HG03439 (cell line): ENCODE measurements around the gene TTC22.

Experiments used
- ATAC-seq: cut with Tn5 transposase; IDR thresholded peaks from one replicate; pipeline ENCODE4 v1.9.1; 2021; ENCODE audit warnings: mild to moderate bottlenecking, moderate library complexity; ENCODE audit not compliant: unreplicated experiment

TTC22 gene

DNA sequence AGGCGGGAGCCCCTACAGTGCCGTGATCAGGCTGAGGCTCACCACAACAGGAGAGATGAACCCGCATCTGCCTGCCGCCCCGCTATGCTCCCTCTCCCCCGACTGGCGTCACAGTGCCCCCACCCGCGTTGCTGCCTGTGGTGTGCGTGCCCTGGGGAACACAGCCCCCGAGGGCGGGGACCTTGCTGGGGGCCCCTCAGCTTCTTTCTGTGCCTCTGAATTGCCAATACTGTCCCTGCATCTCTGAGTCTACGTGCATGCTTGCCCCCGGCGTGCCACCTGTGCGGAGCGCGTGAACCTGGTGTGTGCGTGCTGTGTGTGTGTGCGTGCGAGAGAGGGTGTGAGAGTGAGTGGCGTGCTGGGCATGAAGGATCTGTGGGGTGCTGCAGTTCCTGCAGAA is 47.1 kb downstream of the TTC22 start:
- ATAC-seq, result no peak

GRCh38 chr1:54751426-54751825 is 49.7 kb downstream of the TTC22 start:
- no peak for ATAC-seq

DNA sequence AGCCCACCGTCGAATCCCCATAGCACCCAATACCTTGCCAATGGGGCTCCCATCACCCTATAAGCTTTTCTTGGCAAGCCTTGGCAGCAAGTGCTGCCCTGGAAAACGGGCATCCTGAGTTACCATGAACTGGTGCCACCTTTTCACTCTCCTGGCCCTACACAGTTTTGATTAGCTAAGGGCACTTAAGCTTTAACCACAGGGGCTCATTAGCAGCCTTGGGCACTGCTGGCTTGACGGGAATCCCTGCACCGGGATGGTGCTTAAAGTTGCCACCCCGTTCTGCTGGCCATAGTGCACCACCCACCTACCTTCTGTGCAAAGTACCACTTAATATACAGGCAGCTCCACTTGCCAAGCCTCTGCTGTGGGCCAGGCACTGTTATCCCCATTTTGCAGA is 50.5 kb downstream of the TTC22 start:
- no peak for ATAC-seq

DNA sequence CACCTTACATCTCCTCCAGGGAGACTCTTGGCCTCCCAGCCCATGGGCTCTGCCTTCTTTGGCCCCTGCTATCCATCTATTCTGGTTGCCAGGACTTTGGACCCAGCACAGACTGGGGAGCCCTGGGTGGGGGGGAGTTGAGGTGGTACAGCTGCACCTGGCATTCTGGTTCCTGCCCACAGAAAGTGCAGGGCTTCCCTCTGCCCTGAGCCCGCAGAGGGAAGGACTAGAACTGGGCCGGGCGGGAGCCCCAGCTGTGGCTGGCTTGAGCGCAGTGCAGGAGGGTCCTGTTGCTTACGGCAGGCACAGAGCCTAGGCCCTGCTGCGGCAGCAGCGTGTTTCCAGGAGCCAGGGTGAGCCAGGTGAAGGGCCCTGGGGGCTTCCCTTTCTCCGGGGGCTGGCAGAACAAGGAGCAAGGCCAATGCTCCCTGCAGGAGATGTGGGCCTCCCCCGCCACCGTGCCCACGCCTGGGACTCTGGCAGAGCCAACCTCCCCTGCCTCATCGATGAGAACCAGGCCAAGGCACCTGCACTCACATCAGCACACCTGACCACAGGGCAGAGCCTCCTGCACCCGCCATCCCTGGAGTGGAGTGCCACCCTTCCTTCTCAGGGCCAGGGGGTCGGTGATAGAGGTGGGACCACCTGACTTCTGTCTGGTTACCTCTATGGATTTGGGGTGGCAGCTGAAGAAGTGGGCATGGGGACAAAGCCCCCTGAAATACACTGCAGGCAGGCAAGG is 52.9 kb downstream of the TTC22 start:
- no peak for ATAC-seq

GRCh38 chr1:54745864-54746263 is 55.3 kb downstream of the TTC22 start:
- no peak for ATAC-seq

DNA sequence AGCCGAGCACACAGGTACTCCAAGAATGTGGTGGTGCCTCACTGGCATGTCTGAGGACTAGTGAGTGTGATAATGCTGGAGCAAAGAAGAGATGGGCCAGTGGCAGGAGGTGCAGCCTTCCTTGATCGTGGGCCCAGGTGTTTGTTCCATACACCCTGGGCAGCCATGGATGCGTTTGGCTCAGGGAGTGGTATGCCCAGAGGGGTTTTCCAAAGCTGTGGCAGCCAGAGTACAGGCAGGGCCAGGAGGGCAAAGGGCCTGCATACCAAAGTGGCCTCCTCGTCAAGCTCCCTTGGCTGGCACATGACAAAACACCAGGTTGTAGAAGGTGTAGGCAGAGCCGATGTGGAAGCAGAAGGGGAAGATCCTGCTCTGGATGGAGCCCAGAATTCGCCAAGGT is 55.8 kb downstream of the TTC22 start:
- no peak for ATAC-seq

GRCh38 chr1:54744696-54745095 is 56.4 kb downstream of the TTC22 start:
- no peak for ATAC-seq

DNA sequence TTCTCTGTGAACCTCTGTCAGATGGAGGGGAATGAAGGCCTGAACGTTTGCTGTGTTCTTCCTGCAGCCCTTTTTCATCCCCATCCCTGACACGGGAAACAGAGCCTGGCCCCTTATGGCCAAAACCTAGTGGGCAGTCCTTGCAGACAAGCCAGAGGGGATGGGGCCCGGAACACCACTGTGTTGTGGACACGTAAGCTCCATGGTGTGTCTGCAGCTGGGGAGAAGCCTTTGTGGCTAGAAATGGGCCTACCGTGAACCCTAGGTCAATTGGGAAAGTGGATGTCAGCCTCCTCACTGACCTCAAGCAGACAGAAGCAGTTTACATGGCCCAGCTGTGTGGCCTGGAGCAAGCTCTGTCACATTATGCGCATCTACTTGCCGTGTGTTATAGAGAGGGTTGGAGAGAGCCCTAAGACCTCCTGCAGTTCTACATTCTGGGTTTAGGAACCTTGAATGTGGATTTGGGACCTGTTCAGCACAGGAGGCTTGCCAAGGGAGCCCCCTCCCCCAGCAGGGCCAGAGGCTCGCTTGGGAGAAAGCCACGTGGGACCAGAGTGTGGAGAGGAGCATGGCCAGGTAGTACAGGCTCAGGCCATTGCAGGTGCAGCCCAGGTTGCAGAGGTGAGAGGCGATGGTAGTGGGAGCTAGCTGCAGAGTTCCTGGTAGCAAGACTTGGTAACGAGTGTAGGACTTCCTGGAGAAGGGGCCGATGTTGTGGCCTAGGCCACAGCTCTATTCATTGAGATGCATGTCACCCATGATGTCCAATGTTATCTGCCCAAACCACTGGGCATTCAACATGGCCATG is 57.5 kb downstream of the TTC22 start:
- ATAC-seq, result no peak

GRCh38 chr1:54742282-54742681 is 58.8 kb downstream of the TTC22 start:
- no peak for ATAC-seq

GRCh38 chr1:54741531-54741930 is 59.6 kb downstream of the TTC22 start:
- no peak for ATAC-seq

- ATAC-seq, result no peak
These were observed 62.9 kb downstream of the TTC22 start for GRCh38 chr1:54738244-54738643.

- no peak for ATAC-seq
These were observed 64.4 kb downstream of the TTC22 start for GRCh38 chr1:54736685-54737084.
